Measurements from ENCODE around the gene TSPAN32. TPM values are rescaled to one million over a fixed set of nuclear protein-coding genes. Genes with fewer than 3 reads are reported as not detected.

TSPAN32 gene
- total RNA-seq, 2 experiments from 2014 or later: 6.0 to 7.6 TPM

DNA sequence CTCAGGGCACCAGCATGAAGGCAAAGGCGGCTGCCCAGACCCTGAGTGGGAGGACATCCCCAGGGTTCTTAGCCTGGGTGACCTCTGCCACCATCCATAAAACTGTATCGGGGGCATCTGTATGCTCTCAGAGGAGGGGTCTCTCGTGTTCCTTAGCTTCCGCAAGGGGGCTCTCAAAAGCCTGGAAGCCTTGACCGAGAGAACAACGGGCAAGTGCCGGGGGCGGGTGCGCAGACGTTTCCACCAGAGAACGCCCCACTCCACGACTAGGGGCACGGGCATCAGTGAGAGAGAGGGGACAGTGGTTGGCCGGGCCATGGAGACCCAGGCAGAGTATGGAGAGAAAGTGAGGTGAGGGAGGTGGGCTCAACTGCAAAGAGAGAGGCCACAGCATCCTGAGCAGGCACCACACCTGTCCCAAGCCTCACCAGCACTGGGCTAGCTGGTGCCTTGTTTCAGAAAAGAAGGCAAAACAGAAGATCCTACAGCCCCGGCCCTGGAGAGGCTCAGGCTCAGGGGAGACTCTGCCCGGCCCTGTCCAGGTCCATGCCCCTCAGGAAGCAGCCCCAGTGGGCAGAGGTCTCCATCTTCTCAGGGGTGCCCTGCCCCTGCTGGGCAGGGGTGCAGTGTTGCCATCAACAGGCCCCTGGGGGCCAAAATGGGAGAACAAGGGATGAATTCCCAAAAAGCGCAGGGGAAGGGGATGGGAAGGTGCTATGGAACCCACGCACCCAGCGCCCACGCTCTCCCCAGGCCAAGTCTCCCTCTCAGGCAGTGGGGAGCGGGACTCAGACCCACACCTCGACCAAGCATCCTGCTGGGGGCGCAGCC lies 5.9 kb downstream of the TSPAN32 start:
- intact Hi-C loops (cut with DNase I, micrococcal nuclease): no loop called here
- no peaks in the 10 kb centered on the region for H3K27me3 Mint-ChIP-seq
- POLR2A ChIA-PET: no interaction called here

DNA sequence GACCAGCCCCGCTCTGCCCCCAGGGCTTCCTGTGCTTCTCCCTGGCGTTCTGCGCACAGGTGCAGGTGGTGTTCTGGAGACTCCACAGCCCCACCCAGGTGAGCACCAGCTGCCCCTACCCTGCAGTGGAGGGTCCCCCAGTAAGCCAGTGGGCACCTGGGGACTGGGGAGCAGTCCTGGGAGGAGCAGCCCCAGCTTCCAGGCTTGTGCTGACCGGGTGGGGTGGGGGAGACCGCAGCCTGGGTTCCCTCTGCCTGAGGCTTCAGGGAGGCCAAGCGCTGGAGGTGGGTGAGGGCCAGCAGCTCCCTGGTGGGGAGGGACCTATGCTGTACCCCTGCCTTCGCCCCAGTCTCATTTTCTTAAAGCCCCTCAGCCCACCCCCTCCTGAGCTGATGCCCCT lies 6.9 kb downstream of the TSPAN32 start:
- H3K4me1 Mint-ChIP-seq: peaks cover 27% of the 10 kb centered on the region
- no peaks in the 10 kb centered on the region for H3K9me3 Mint-ChIP-seq (ENCODE audit: low read depth)
- intact Hi-C loops (cut with DNase I, micrococcal nuclease): no loop called here
- H3K36me3 Mint-ChIP-seq (ENCODE audit: low read depth): no peaks in the 10 kb centered on the region
- ChIA-PET CTCF (no interaction called here), POLR2A (no interaction called here)
- no peaks in the 10 kb centered on the region for H3K27me3 Mint-ChIP-seq
- no peak overlapping the region for H3K27ac Mint-ChIP-seq
- H3K4me3 Mint-ChIP-seq: no peak overlapping the region
- DNase-seq: no peak
- ATAC-seq: no peak

More for the DNA sequence above, 5.9 kb downstream of the TSPAN32 start:
- Mint-ChIP-seq H3K9me3 (ENCODE audit: low read depth) (no peaks in the 10 kb centered on the region), H3K36me3 (ENCODE audit: low read depth) (no peaks in the 10 kb centered on the region), H3K4me1 (peaks cover 36% of the 10 kb centered on the region), H3K4me3 (no peak overlapping the region), H3K27ac (no peak overlapping the region)
- CTCF ChIA-PET: interaction anchor here (0.7 to 1.0 kb wide), 2 partner anchors 87 to 112 kb away, joined by 3 read pairs; no protein-coding TSS in a partner anchor
- ATAC-seq (no peak), DNase-seq (no peak)

DNA sequence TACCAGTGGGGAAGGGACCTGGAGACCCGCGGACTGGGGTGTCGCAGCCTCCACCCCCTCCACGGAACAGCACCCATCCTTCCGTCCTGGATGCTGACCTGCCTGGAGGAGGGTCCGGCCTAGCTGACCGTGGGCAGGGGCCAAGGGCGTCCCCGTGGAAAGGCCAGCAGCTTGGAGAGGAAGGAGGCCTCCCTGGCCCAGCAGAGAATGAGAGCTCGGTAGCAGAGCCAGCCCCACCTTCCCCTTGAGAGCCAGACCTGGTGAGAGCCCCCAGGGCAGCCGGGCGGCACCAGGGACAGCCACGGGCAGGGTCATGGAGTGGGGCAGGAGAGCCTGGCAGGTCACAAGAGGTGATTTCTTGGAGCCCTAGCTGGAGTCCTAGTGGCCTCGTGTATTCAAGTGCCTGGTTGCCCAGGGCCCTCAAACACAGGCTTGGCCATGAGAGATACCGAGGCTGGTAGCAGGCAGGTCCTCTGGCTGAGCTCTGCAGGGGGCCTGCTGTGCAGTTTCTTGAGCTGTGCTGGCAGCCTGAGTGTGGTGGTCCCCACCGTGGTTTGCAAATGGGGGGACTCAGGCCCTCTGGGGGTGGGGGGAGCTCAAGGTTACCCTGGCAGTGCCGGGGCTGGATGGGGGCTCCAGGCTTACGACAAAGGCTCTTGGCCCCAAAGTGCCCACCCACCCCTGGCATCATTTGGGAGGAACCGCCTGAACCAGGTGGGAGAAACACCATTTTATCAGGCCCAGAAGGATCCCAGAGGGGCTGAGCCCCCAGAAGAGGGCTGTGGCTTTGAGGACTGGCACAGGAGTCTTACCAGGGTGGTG lies 7.6 kb downstream of the TSPAN32 start:
- ChIA-PET CTCF (no interaction called here), POLR2A (no interaction called here)
- H3K36me3 Mint-ChIP-seq (ENCODE audit: low read depth): no peaks in the 10 kb centered on the region
- intact Hi-C loops (cut with DNase I, micrococcal nuclease): no loop called here
- H3K4me3 Mint-ChIP-seq: no peak overlapping the region
- H3K27me3 Mint-ChIP-seq: no peaks in the 10 kb centered on the region
- DNase-seq (no peak), ATAC-seq (no peak)
- H3K27ac Mint-ChIP-seq: no peak overlapping the region
- H3K9me3 Mint-ChIP-seq (ENCODE audit: low read depth): no peaks in the 10 kb centered on the region
- H3K4me1 Mint-ChIP-seq: peaks cover 22% of the 10 kb centered on the region

DNA sequence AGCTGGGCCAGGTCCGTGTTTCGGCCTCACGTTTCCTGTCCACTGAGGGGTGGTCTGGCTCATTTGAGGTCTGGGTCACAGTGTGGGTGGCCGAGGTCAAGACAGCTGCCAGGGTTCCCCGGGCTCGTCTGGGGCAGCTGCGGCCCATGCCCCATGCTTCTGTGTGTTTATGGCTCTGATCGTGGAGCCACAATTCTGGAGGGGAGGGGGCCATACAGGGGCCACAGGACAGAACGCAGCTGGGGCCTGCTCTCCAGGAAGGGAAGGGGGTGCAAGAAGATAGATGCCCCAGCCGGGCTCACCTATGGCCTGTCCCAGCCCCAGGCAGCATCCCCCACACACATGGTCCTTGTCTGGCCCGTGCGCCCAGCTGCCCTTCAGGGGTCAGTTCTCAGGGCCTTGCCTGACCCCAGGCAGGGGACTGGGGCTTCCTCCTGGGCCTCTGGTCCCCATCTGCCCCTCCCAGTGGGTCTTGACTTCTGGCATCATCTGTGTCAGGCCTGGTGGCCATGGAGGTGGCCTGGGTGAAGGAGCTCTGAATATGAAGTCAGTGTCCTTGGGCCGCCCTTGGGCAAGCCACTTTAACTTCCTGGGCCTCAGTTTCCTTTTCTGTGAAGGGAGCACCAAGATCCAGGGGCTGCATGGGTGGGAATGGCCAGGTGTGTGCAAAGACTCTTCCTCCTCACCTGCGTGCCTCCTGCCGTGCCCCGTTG lies 8.4 kb downstream of the TSPAN32 start:
- no peak for ATAC-seq
- ChIA-PET POLR2A (no interaction called here), CTCF (no interaction called here)
- intact Hi-C loops (cut with DNase I, micrococcal nuclease): no loop called here
- H3K27ac Mint-ChIP-seq: no peak overlapping the region
- H3K36me3 Mint-ChIP-seq (ENCODE audit: low read depth): no peaks in the 10 kb centered on the region
- no peak for DNase-seq
- H3K4me1 Mint-ChIP-seq: peaks cover 18% of the 10 kb centered on the region
- no peaks in the 10 kb centered on the region for H3K27me3 Mint-ChIP-seq
- no peak overlapping the region for H3K4me3 Mint-ChIP-seq
- H3K9me3 Mint-ChIP-seq (ENCODE audit: low read depth): no peaks in the 10 kb centered on the region

DNA sequence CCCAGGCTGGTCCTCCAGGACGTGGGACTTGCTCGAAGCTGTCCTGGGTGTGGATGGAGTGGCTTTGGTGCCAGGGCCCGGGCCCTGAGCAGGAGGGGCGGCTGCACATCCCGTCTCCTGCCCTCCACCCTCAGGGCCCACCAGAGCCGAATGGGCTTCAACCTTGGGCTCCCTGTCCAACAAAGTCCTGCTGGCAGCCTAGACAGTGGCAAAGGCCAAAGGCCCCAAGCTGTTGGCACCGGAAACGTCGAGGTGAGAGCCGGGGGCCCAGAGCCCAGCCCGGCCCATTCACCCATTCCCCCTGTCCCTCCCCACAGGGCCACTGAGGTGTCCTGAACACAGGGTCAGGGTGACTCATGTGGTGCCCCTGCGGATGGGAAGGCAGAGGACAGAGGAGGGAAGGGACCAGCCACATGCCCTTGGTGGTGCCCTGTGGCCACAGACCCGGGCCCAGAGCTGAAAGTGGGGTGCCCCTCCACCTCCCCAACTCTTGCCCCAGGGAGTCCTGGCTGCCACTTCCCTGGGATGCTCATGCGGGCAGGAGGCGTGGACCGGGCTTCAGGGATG lies 9.1 kb downstream of the TSPAN32 start:
- Mint-ChIP-seq H3K4me3 (no peak overlapping the region), H3K27ac (no peak overlapping the region), H3K27me3 (no peaks in the 10 kb centered on the region), H3K4me1 (peaks cover 14% of the 10 kb centered on the region), H3K36me3 (ENCODE audit: low read depth) (no peaks in the 10 kb centered on the region), H3K9me3 (ENCODE audit: low read depth) (no peaks in the 10 kb centered on the region)
- intact Hi-C loops (cut with DNase I, micrococcal nuclease): no loop called here
- ChIA-PET POLR2A (no interaction called here), CTCF (no interaction called here)
- ATAC-seq: no peak
- DNase-seq: no peak

DNA sequence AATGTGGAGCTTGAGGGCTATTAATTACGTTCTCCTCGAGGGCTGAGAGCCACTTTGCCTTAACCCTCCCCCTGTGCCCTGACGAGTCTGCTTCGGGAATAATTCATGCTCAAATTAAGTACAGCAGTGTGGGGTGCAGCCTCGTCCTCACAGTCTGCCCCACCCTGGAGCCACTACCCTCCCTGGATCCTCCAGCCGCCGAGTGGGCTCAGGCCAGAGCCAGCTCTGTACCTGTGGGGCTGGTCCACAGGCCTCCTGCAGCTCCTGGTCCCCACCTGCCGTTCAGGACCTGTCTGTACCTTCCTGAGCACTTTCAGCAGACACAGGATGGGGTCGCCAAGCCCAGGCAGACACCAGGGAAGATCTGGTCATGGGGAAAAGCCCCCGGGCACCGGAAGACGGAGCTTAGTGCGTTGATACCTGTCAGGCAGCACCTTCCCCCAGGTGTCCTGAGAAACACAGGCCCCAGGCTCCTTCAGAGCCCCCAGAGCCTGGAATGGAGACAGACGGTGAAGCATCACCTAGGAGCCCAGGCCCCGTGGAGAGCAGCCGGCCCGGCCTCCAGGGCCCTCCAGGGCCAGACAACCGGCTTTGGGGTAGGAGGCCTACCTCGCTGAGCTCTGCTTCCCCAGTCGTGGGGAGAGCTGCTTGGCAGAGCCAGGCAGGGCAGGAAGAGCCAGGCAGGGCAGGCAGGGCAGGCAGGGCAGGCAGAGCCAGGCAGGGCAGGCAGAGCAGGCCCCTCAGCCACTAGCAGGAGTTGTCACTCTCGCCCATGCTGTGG lies 9.7 kb downstream of the TSPAN32 start:
- ChIA-PET CTCF (no interaction called here), POLR2A (no interaction called here)
- H3K36me3 Mint-ChIP-seq (ENCODE audit: low read depth): no peaks in the 10 kb centered on the region
- no peak overlapping the region for H3K4me3 Mint-ChIP-seq
- ATAC-seq (no peak), DNase-seq (no peak)
- no peaks in the 10 kb centered on the region for H3K9me3 Mint-ChIP-seq (ENCODE audit: low read depth)
- peaks cover 7% of the 10 kb centered on the region for H3K4me1 Mint-ChIP-seq
- H3K27ac Mint-ChIP-seq: no peak overlapping the region
- intact Hi-C loops (cut with DNase I, micrococcal nuclease): no loop called here
- no peaks in the 10 kb centered on the region for H3K27me3 Mint-ChIP-seq

DNA sequence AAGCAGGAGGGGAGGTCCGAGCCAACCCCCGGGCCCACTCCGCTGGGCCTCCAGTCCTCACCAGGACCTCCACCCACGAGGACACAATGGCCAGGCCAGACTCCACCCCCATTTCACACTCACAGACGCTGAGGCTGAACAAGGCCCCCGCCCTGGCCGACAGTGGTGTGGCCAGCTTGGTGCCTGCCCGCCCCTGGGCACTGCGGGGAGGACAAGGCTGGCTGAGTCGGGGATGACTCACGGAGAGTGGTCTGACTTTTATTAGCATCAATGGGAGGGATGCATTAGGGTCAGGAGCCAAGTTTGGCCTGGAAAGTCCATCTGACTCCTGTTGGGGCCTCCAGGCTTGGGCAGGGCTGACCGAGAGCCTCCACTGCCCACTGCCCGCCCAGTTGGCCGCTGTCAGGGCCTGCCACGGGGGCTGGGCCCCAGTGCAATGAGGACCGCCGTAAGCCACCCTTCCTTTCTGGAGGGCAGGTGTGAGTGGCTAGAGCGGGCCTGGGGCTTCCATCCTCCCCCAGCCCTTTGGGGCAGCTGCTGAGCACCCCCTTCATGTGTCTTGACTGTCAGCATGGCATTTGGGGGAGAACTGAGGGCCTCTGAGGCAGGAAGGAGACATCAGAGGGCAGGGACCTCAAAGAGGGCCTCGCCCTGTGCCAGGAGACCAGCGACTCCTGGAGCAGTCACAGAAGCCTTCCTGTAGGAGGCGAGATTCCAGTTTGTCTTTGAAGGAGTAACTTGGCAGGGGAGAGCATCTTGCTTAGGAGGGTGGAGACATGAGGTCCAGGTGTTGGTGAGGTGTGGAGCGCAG lies 10.6 kb downstream of the TSPAN32 start:
- Mint-ChIP-seq H3K27me3 (no peaks in the 10 kb centered on the region), H3K27ac (no peak overlapping the region), H3K4me3 (no peak overlapping the region), H3K36me3 (ENCODE audit: low read depth) (peaks cover 2% of the 10 kb centered on the region), H3K9me3 (ENCODE audit: low read depth) (no peaks in the 10 kb centered on the region), H3K4me1 (peaks cover 5% of the 10 kb centered on the region)
- intact Hi-C loops (cut with DNase I, micrococcal nuclease): no loop called here
- no peak for DNase-seq
- ChIA-PET POLR2A (no interaction called here), CTCF (no interaction called here)
- ATAC-seq: no peak

DNA sequence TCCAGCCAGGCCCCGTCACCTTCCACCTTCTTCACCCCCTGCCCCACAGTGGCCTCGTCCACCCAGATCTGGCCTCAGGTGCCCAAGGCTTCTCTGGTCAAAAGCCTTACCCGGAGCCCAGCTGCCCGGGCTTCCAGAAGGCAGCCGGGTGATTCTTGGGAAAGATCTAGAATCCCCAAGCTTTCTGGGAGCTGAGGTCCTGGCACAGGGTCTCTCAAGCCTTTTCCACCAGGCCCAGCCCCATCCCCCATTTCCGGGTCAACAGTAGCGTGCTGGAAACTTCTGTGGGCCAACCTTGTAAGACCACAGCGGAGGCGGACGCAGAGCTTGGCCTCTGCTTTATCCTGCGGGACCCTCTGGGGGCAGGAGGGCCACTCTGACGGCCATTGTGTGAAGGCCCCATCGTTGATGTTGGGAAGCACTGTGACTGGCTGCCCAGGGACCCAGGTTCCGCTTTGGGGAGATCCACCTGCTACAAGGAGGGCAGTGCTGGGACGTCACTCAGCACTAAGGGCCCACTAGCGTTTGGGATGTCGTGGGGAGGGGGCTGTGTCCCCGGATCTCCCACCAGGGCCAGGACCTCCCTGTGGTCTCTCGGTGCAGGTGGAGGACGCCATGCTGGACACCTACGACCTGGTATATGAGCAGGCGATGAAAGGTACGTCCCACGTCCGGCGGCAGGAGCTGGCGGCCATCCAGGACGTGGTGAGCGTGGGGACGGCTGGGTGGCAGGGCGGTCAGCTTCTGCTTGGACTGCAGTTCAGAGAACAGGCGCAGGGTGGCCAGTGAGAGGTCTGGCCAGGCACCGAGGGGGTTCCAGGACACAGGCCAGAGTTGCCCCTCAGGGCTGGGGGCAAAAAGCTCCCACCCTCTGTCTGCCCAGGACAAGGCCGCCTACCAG lies 11.5 kb downstream of the TSPAN32 start:
- intact Hi-C loops (cut with DNase I, micrococcal nuclease): no loop called here
- Mint-ChIP-seq H3K27me3 (no peaks in the 10 kb centered on the region), H3K36me3 (ENCODE audit: low read depth) (peaks cover 2% of the 10 kb centered on the region), H3K4me1 (peaks cover 3% of the 10 kb centered on the region), H3K27ac (no peak overlapping the region), H3K4me3 (no peak overlapping the region), H3K9me3 (ENCODE audit: low read depth) (no peaks in the 10 kb centered on the region)
- ChIA-PET CTCF (interaction anchor here (2.2 kb wide), 1 partner anchor 8 kb away, joined by 7 read pairs; no protein-coding TSS in a partner anchor), POLR2A (no interaction called here)
- DNase-seq: no peak
- no peak for ATAC-seq

DNA sequence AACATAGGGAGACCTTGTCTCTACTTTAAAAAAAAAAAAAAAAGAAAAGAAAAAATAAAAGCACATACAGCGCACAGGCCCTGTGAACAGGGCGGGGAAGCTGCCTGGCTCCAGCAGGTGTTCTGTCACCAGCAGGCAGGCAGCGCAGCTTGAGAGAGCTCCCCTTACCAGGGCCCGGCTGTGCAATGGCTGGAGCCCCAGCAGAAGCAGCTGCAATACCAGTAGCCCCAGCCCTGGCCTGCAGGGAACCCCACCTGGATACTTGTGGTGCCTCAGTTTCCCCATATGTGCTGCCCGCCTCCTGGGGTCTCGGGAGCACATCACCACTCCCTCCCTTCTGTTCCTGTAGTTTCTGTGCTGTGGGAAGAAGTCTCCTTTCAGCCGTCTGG lies 12.3 kb downstream of the TSPAN32 start:
- Mint-ChIP-seq H3K27me3 (no peaks in the 10 kb centered on the region), H3K9me3 (ENCODE audit: low read depth) (no peaks in the 10 kb centered on the region), H3K4me1 (peaks cover 3% of the 10 kb centered on the region), H3K4me3 (no peak overlapping the region), H3K27ac (no peak overlapping the region), H3K36me3 (ENCODE audit: low read depth) (peaks cover 2% of the 10 kb centered on the region)
- ChIA-PET POLR2A (no interaction called here), CTCF (interaction anchor here (2.2 kb wide), 1 partner anchor 9 kb away, joined by 7 read pairs; no protein-coding TSS in a partner anchor)
- no peak for ATAC-seq
- intact Hi-C loops (cut with DNase I, micrococcal nuclease): no loop called here
- no peak for DNase-seq
